Loucy (cell line): ENCODE measurements around the gene ABCA9.
"Not testable (repeated sequence)": the region's sequence is repeated elsewhere in the genome, so short reads cannot be mapped to it uniquely, and the experiment has no call there.

Experiments used
- H2AFZ ChIP-seq: fragments of 200-600 bp; sonication (generic); 2 replicates; pipeline ENCODE4 v1.6.0; 2016; ENCODE audit warnings: antibody characterized with exemption, mild to moderate bottlenecking, low read length, moderate library complexity
- H3F3A ChIP-seq: fragments of 200-600 bp; 2 replicates; pipeline ENCODE4 v1.6.0; 2016; ENCODE audit warnings: antibody characterized with exemption, low read depth, mild to moderate bottlenecking
- H3K27me3 ChIP-seq: fragments of 200-600 bp; sonication (generic); 2 replicates; pipeline ENCODE4 v1.6.1; 2014; ENCODE audit warnings: low read length, mild to moderate bottlenecking; ENCODE audit not compliant: insufficient read depth, poor library complexity, severe bottlenecking
- H3K36me3 ChIP-seq: fragments of 200-600 bp; sonication (generic); 2 replicates; pipeline ENCODE4 v1.6.1; 2016; ENCODE audit warnings: low read length; ENCODE audit not compliant: insufficient read depth
- H3K4me1 ChIP-seq: fragments of 200-600 bp; sonication (generic); 2 replicates; pipeline ENCODE4 v1.5.1; 2014; ENCODE audit warnings: low read length, mild to moderate bottlenecking; ENCODE audit not compliant: insufficient read depth, poor library complexity, severe bottlenecking
- H3K4me2 ChIP-seq: fragments of 200-600 bp; sonication (generic); 2 replicates; pipeline ENCODE4 v1.6.0; 2014; ENCODE audit warnings: antibody characterized with exemption, low read length, low read depth, mild to moderate bottlenecking; ENCODE audit not compliant: poor library complexity, severe bottlenecking
- H3K4me3 ChIP-seq: fragments of 200-600 bp; sonication (generic); 2 replicates; pipeline ENCODE4 v1.5.1; 2014; ENCODE audit warnings: low read length, mild to moderate bottlenecking, mixed read lengths; ENCODE audit not compliant: poor library complexity, severe bottlenecking
- H3K79me2 ChIP-seq: fragments of 200-600 bp; sonication (generic); 2 replicates; pipeline ENCODE4 v1.6.1; 2014; ENCODE audit warnings: low read length; ENCODE audit not compliant: insufficient read depth
- H3K9ac ChIP-seq: fragments of 200-600 bp; sonication (generic); 2 replicates; pipeline ENCODE4 v1.6.0; 2014; ENCODE audit warnings: mild to moderate bottlenecking, low read depth, low read length, moderate library complexity; ENCODE audit not compliant: poor library complexity, severe bottlenecking
- H3K9me2 ChIP-seq: fragments of 200-600 bp; sonication (generic); replicated peaks from 2 replicates; pipeline ENCODE4 v1.6.1; 2016; ENCODE audit warnings: low read depth, low read length, mixed read lengths
- H3K9me3 ChIP-seq: fragments of 200-600 bp; sonication (generic); 2 replicates; pipeline ENCODE4 v1.6.1; 2014; ENCODE audit warnings: mild to moderate bottlenecking, antibody characterized with exemption, low read length, low read depth; ENCODE audit not compliant: insufficient read depth
- H4K20me1 ChIP-seq: fragments of 200-600 bp; sonication (generic); 2 replicates; pipeline ENCODE4 v1.6.0; 2014; ENCODE audit warnings: antibody characterized with exemption, low read length, mild to moderate bottlenecking; ENCODE audit not compliant: insufficient read depth, poor library complexity, severe bottlenecking
- EZH2phosphoT487 ChIP-seq: fragments of 200-600 bp; IDR thresholded peaks from 2 replicates; pipeline ENCODE4 v1.6.1; 2018; ENCODE audit warnings: antibody characterized with exemption, mild to moderate bottlenecking, moderate library complexity, borderline replicate concordance
- TF ChIP-seq, protein P1 (sequence below): fragments of 200-600 bp; sonication (generic); conservative IDR thresholded peaks from 2 replicates; pipeline ENCODE4 v1.5.1; 2014; ENCODE audit warnings: mild to moderate bottlenecking, antibody characterized with exemption, low read length

Gene ABCA9

DNA sequence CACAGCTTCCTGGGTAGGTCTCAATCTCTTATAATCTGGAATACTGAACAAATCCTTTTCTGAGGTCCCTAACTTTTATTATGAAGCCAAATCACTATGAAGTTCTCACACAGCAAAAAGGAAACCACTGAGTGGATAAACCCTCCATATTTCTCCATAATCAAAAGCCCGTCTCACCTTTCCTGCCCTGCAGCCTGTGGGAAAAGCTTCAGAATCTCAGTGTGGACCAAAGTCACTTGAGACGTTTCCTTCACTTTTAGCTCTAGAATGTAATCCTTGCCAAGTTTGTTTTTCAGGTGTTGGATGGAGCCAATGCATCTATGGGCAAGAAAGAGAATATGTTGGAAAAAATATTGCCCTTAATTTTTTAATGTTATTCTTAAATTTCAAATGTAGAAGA, 22.0 kb upstream of the ABCA9 start:
- no peaks in the 10 kb centered on the region for H3K79me2 ChIP-seq
- no peak overlapping the region for H3K4me2 ChIP-seq
- TF ChIP-seq EZH2phosphoT487 = no peak
- TF ChIP-seq, protein P1, sequence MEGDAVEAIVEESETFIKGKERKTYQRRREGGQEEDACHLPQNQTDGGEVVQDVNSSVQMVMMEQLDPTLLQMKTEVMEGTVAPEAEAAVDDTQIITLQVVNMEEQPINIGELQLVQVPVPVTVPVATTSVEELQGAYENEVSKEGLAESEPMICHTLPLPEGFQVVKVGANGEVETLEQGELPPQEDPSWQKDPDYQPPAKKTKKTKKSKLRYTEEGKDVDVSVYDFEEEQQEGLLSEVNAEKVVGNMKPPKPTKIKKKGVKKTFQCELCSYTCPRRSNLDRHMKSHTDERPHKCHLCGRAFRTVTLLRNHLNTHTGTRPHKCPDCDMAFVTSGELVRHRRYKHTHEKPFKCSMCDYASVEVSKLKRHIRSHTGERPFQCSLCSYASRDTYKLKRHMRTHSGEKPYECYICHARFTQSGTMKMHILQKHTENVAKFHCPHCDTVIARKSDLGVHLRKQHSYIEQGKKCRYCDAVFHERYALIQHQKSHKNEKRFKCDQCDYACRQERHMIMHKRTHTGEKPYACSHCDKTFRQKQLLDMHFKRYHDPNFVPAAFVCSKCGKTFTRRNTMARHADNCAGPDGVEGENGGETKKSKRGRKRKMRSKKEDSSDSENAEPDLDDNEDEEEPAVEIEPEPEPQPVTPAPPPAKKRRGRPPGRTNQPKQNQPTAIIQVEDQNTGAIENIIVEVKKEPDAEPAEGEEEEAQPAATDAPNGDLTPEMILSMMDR = no peak
- H3K9me3 ChIP-seq = no peaks in the 10 kb centered on the region
- H3F3A ChIP-seq = no peaks in the 10 kb centered on the region
- no peaks in the 10 kb centered on the region for H3K4me1 ChIP-seq
- H3K4me3 ChIP-seq = no peak overlapping the region
- no peaks in the 10 kb centered on the region for H3K27me3 ChIP-seq
- H3K9me2 ChIP-seq = no peaks in the 10 kb centered on the region
- H4K20me1 ChIP-seq = no peaks in the 10 kb centered on the region
- no peak overlapping the region for H2AFZ ChIP-seq
- H3K9ac ChIP-seq = no peak overlapping the region
- no peaks in the 10 kb centered on the region for H3K36me3 ChIP-seq

DNA sequence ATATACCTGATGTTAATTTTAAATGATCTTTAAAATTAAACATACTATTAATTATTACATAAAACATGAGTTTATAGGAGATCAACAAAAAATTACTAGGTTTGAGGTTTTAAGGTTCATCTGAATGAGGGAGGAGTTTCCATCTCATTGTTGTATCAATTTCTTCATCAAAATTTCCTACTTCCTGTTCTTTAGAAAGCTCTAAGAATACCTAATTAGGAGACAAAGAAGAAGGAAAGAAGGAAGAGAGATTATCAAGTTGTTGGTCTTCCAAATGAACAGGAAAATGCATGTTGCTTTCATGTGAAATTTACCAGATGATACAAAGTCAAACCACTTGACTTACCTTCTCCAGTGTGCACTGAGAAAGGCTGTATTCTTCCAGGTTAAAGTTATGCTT, 18.1 kb upstream of the ABCA9 start:
- H3K4me1 ChIP-seq = no peaks in the 10 kb centered on the region
- no peaks in the 10 kb centered on the region for H3F3A ChIP-seq
- no peak overlapping the region for H3K9ac ChIP-seq
- no peaks in the 10 kb centered on the region for H3K27me3 ChIP-seq
- H3K9me2 ChIP-seq = no peaks in the 10 kb centered on the region
- no peaks in the 10 kb centered on the region for H3K36me3 ChIP-seq
- no peak overlapping the region for H3K4me3 ChIP-seq
- H3K79me2 ChIP-seq = no peaks in the 10 kb centered on the region
- no peak overlapping the region for H2AFZ ChIP-seq
- no peaks in the 10 kb centered on the region for H4K20me1 ChIP-seq
- H3K4me2 ChIP-seq = no peak overlapping the region
- no peaks in the 10 kb centered on the region for H3K9me3 ChIP-seq
- TF ChIP-seq, protein P1 = no peak
- TF ChIP-seq EZH2phosphoT487 = no peak

DNA sequence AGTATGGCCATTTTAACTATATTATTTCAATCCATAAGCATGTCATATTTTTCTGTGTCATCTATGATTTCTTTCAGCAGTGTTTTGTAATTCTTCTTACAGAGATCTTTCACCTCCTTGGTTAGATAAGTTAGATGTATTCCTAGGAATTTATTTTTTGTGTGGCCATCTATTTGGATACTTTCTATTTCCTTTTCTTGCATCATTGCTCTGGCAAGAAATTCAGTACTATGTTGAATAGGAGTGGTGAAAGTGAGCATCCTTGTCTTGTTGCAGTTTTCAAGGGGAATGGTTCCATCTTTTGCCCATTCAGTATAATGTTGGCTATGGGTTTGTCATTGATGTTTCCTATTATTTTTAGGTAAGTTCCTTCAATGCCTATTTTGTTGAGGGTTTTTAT, 15.1 kb upstream of the ABCA9 start:
- no peak overlapping the region for H3K4me3 ChIP-seq
- no peaks in the 10 kb centered on the region for H3K79me2 ChIP-seq
- H2AFZ ChIP-seq = no peak overlapping the region
- H3K36me3 ChIP-seq = no peaks in the 10 kb centered on the region
- no peaks in the 10 kb centered on the region for H3K9me2 ChIP-seq
- H3F3A ChIP-seq = no peaks in the 10 kb centered on the region
- no peaks in the 10 kb centered on the region for H3K4me1 ChIP-seq
- no peak overlapping the region for H3K9ac ChIP-seq
- TF ChIP-seq EZH2phosphoT487 = no peak
- TF ChIP-seq, protein P1 = no peak
- no peaks in the 10 kb centered on the region for H3K27me3 ChIP-seq
- no peaks in the 10 kb centered on the region for H4K20me1 ChIP-seq
- no peak overlapping the region for H3K4me2 ChIP-seq
- H3K9me3 ChIP-seq = no peaks in the 10 kb centered on the region

DNA sequence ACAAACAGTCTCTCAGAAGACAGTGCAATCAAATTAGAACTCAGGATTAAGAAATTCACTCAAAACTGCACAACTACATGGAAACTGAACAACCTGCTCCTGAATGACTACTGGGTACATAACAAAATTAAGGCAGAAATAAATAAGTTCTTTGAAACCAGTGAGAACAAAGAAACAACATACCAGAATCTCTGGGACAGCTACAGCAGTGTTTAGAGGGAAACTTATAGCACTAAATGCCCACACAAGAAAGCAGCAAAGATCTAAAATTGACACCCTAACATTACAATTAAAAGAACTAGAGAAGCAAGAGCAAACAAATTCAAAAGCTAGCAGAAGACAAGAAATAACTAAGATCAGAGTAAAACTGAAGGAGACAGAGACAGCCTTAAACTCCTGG, 12.7 kb upstream of the ABCA9 start:
- H3K9me2 ChIP-seq, H3K79me2 ChIP-seq, H3K9ac ChIP-seq, H3K27me3 ChIP-seq, H3K4me2 ChIP-seq, H4K20me1 ChIP-seq, H3K9me3 ChIP-seq, H3K36me3 ChIP-seq, H3K4me1 ChIP-seq, H2AFZ ChIP-seq, H3K4me3 ChIP-seq, H3F3A ChIP-seq: not testable (repeated sequence)

DNA sequence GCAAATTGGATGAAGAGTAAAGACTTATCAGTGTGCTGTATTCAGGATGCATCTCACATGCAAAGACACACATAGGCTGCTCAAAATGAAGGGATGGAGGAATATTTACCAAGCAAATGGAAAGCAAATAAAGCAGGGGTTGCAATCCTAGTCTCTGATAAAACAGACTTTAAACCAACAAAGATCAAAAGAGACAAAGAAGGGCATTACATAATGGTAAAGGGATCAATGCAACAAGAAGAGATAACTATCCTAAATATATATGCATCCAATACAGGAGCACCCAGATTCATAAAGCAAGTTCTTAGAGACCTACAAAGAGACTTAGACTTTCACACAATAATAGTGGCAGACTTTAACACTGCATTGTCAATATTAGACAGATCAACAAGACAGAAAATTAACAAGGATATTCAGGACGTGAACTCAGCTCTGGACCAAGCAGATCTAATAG, 12.1 kb upstream of the ABCA9 start:
- not testable (repeated sequence) for H3K4me2 ChIP-seq, H3K79me2 ChIP-seq, H3K9me3 ChIP-seq, H3K27me3 ChIP-seq, H3K4me3 ChIP-seq, H3F3A ChIP-seq, H3K36me3 ChIP-seq, H2AFZ ChIP-seq, H3K4me1 ChIP-seq, H3K9me2 ChIP-seq, H3K9ac ChIP-seq, H4K20me1 ChIP-seq
